Fibroblast of lung (primary cell): ENCODE results near the gene PNPT1.
"Not testable (repeated sequence)": the region's sequence is repeated elsewhere in the genome, so short reads cannot be mapped to it uniquely, and the experiment has no call there.

Source experiments
- EZH2 ChIP-seq: IDR thresholded peaks from 2 replicates; pipeline ENCODE4 v1.5.1; 2012; ENCODE audit warnings: low read length, control low read depth, mild to moderate bottlenecking; ENCODE audit errors: missing control alignments
- TF ChIP-seq, protein P1 (sequence below), 2 donors: IDR thresholded peaks in 1 of 2; conservative IDR thresholded peaks in 1 of 2; 1 replicate in 1 of 2; 2 replicates in 1 of 2; pipeline ENCODE4 v1.5.1; 2011 to 2012; ENCODE audit warnings: low read length in 2 of 2, control low read depth in 1 of 2, inconsistent platforms in 1 of 2, low read depth in 1 of 2, mild to moderate bottlenecking in 1 of 2

DNA sequence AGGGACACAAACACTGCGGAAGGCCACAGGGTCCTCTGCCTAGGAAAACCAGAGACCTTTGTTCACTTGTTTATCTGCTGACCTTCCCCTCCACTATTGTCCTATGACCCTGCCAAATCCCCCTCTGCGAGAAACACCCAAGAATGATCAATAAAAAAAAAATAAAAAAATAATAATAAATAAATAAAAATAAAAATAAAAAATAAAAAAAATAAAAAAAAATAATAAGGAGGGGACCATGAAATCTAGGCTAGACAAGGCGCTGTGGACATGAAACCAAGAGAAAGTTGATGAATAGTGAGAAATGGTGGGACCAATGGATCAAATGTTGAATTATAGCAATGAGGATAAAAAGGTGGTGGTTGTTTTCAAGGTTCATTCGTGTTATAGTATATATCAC, 12.6 kb upstream of the PNPT1 start:
- TF ChIP-seq, protein P1, sequence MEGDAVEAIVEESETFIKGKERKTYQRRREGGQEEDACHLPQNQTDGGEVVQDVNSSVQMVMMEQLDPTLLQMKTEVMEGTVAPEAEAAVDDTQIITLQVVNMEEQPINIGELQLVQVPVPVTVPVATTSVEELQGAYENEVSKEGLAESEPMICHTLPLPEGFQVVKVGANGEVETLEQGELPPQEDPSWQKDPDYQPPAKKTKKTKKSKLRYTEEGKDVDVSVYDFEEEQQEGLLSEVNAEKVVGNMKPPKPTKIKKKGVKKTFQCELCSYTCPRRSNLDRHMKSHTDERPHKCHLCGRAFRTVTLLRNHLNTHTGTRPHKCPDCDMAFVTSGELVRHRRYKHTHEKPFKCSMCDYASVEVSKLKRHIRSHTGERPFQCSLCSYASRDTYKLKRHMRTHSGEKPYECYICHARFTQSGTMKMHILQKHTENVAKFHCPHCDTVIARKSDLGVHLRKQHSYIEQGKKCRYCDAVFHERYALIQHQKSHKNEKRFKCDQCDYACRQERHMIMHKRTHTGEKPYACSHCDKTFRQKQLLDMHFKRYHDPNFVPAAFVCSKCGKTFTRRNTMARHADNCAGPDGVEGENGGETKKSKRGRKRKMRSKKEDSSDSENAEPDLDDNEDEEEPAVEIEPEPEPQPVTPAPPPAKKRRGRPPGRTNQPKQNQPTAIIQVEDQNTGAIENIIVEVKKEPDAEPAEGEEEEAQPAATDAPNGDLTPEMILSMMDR (conservative IDR thresholded peaks at IDR 0.05 in 1 of 2, IDR thresholded peaks at IDR 0.05 in 1 of 2; ENCODE audit: low read depth in 1 of 2, low read length in 2 of 2), result not testable (repeated sequence)
- not testable (repeated sequence) for TF ChIP-seq EZH2
